ENCODE results near the gene SCRT2. TPM values are rescaled to one million over a fixed set of nuclear protein-coding genes. Genes with fewer than 3 reads are reported as not detected.

Gene SCRT2
- polyA plus RNA-seq, 1 of the 3 experiments (the other 2 are of a cell fraction), result not detected

GRCh38 chr20:640674-641515 is 34.7 kb downstream of the SCRT2 start (continued):
- TF ChIP-seq IRF3 (IDR thresholded peaks at IDR 0.05; ENCODE audit: low read depth, low read length) (no peak), RCOR1 (IDR thresholded peaks at IDR 0.05; ENCODE audit: low read length) (no peak), SMC3 (IDR thresholded peaks at IDR 0.05; ENCODE audit: low read depth, low read length) (no peak), EP300 (IDR thresholded peaks at IDR 0.05; ENCODE audit: borderline replicate concordance in 1 of 2, low read depth in 1 of 2, low read length in 1 of 2) (no peak), TAF1 (IDR thresholded peaks at IDR 0.05; ENCODE audit: borderline replicate concordance, low read depth, low read length) (no peak), USF1 (IDR thresholded peaks at IDR 0.05; ENCODE audit: borderline replicate concordance, low read depth) (no peak), NFIC (IDR thresholded peaks at IDR 0.05; ENCODE audit: borderline replicate concordance) (no peak)

- WGBS (ENCODE audit: low lambda C conversion rate), result 100% methylated on average over 1 of the region's 1 CpG
These were observed 37.0 kb downstream of the SCRT2 start for GRCh38 chr20:638579-638978.

More at GRCh38 chr20:638579-638978, 37.0 kb downstream of the SCRT2 start:
- no peaks in the 10 kb centered on the region for H3K9me2 ChIP-seq
- no peak overlapping the region for H3K4me3 ChIP-seq (ENCODE audit: low read depth in 2 of 2, low read length in 1 of 2)
- no peak overlapping the region for H3K4me2 ChIP-seq
- H3K79me2 ChIP-seq (ENCODE audit: insufficient read depth), result no peaks in the 10 kb centered on the region
- no peak overlapping the region for H2AFZ ChIP-seq (ENCODE audit: low read depth)
- DNase-seq, result no peak
- TF ChIP-seq FOSL2 (IDR thresholded peaks at IDR 0.05; ENCODE audit: borderline replicate concordance, low read depth) (no peak), POLR2AphosphoS5 (IDR thresholded peaks at IDR 0.05; ENCODE audit: low read depth, low read length) (no peak), RCOR1 (IDR thresholded peaks at IDR 0.05; ENCODE audit: low read length) (no peak), JUND (IDR thresholded peaks at IDR 0.05) (no peak), RXRA (IDR thresholded peaks at IDR 0.05; ENCODE audit: borderline replicate concordance, low read depth) (no peak), ZBTB33 (IDR thresholded peaks at IDR 0.05; ENCODE audit: borderline replicate concordance, low read depth) (no peak), SMC3 (IDR thresholded peaks at IDR 0.05; ENCODE audit: low read depth, low read length) (no peak), MAX (IDR thresholded peaks at IDR 0.05; ENCODE audit: low read depth) (no peak), EP300 (IDR thresholded peaks at IDR 0.05; ENCODE audit: borderline replicate concordance in 1 of 2, low read depth in 1 of 2, low read length in 1 of 2) (no peak), TAF1 (IDR thresholded peaks at IDR 0.05; ENCODE audit: borderline replicate concordance, low read depth, low read length) (no peak)
- H3K9ac ChIP-seq, result no peak overlapping the region
- no peaks in the 10 kb centered on the region; the same call in 1 of the 2 replicates for H3K27me3 ChIP-seq (ENCODE audit: insufficient read depth)
- H4K20me1 ChIP-seq (ENCODE audit: insufficient read depth), result no peaks in the 10 kb centered on the region
- H3K27ac ChIP-seq (ENCODE audit: low read depth in 2 of 2, low read length in 1 of 2), result no peak overlapping the region
- ChIA-PET POLR2A (no interaction called here), CTCF (interaction anchor here (0.6 to 1.8 kb wide), 4 partner anchors 15 to 204 kb away, joined by 3 to 5 read pairs (median 3); no protein-coding TSS in a partner anchor)
- peaks cover 0 to 7% of the 10 kb centered on the region in 2 experiments; a peak in 1 of 4 replicates for H3K4me1 ChIP-seq (ENCODE audit: control insufficient read depth in 1 of 2, insufficient read depth in 2 of 2, low read depth in 1 of 2, low read length in 1 of 2)
- no peaks in the 10 kb centered on the region for H3K9me3 ChIP-seq
- H3K36me3 ChIP-seq (replicated peaks in 1 of 2; ENCODE audit: control insufficient read depth in 1 of 2, insufficient read depth in 2 of 2, low read length in 1 of 2), result no peaks in the 10 kb centered on the region
- peaks cover 7% of the 10 kb centered on the region for H3F3A ChIP-seq (replicated peaks; ENCODE audit: insufficient read depth)

Measured in SK-N-SH (cell line).